H1 (cell line): ENCODE measurements around the gene THAP5. TPM values are rescaled to one million over a fixed set of nuclear protein-coding genes. Genes with fewer than 3 reads are reported as not detected.

Experiments
- TAF7 ChIP-seq: optimal IDR thresholded peaks from 2 replicates; pipeline ENCODE3; 2011; ENCODE audit warnings: low read depth, mild to moderate bottlenecking, inconsistent platforms, low read length, moderate library complexity, borderline replicate concordance
- polyA plus RNA-seq, 7 experiments: library from polyadenylated mRNA; depleted of rRNA in 3 of 7; stranded (reverse) in 5 of 7; unstranded in 2 of 7; fragments of >200 nt in 5 of 7; fragments of 200-250 nt in 2 of 7; gene quantifications; 1 replicate in 5 of 7; 2 replicates in 1 of 7; 4 replicates in 1 of 7; pipeline versions ENCODE4 v1.2.1 to v1.2.3, GENCODE V29; 2011 to 2013; ENCODE audit warnings: missing spikeins in 2 of 7, mixed read lengths in 2 of 7
- total RNA-seq: library from RNA; stranded (reverse); fragmentation: NEBNext Ultra II Directional; extraction: Animal tissue kit (Norgen Biotek cat#: 25700); gene quantifications from 2 replicates; pipeline ENCODE4 v1.2.1, GENCODE V29; 2021

THAP5 gene
- total and polyA plus RNA-seq, 2 of the 8 experiments (the other 6 are each of a cell fraction or from before 2014, with no cell fraction given): 3.9 to 24.2 TPM

GRCh38 chr7:108525985-108526767 is 43.3 kb downstream of the THAP5 start, which contains the start of gene PNPLA8 (continued):
- peak; percentile 81 for TF ChIP-seq TAF7
- TF ChIP-seq, all 59 proteins: peak for 21
